Hepatic stellate cell (primary cell): Measurements from ENCODE around the gene COL4A4.

ENCODE experiments used
- DNase-seq: peaks from one replicate; pipeline ENCODE4 v3.0.0; 2011; ENCODE audit warnings: low spot score

The COL4A4 gene

GRCh38 chr2:227161947-227162346 is 2.1 kb downstream of the COL4A4 start:
- DNase-seq: no peak

GRCh38 chr2:227160164-227160563 is 3.8 kb downstream of the COL4A4 start:
- no peak for DNase-seq

GRCh38 chr2:227154986-227155774 is 8.8 kb downstream of the COL4A4 start:
- peak; percentile 9 for DNase-seq

GRCh38 chr2:227153758-227154486 is 10.1 kb downstream of the COL4A4 start:
- DNase-seq: no peak

- no peak for DNase-seq
Observed at GRCh38 chr2:227153307-227153706, 10.7 kb downstream of the COL4A4 start.

GRCh38 chr2:227152093-227152766 is 11.8 kb downstream of the COL4A4 start:
- no peak for DNase-seq

- DNase-seq: no peak
Observed at GRCh38 chr2:227150222-227150936, 13.6 kb downstream of the COL4A4 start.

- DNase-seq: no peak
Observed at GRCh38 chr2:227148106-227148505, 15.9 kb downstream of the COL4A4 start.

GRCh38 chr2:227147023-227147422 is 17.0 kb downstream of the COL4A4 start:
- no peak for DNase-seq

GRCh38 chr2:227146456-227146855 is 17.5 kb downstream of the COL4A4 start:
- no peak for DNase-seq

GRCh38 chr2:227143895-227144294 is 20.1 kb downstream of the COL4A4 start:
- no peak for DNase-seq

- DNase-seq: no peak
Observed at GRCh38 chr2:227141301-227141700, 22.7 kb downstream of the COL4A4 start.

GRCh38 chr2:227134591-227134990 is 29.4 kb downstream of the COL4A4 start:
- no peak for DNase-seq

- no peak for DNase-seq
Observed at GRCh38 chr2:227132986-227133385, 31.0 kb downstream of the COL4A4 start.

GRCh38 chr2:227130636-227131035 is 33.4 kb downstream of the COL4A4 start:
- DNase-seq: no peak

- DNase-seq: no peak
Observed at GRCh38 chr2:227127201-227127600, 36.8 kb downstream of the COL4A4 start.

GRCh38 chr2:227125506-227125905 is 38.5 kb downstream of the COL4A4 start:
- DNase-seq: no peak

- DNase-seq: no peak
Observed at GRCh38 chr2:227124811-227125210, 39.2 kb downstream of the COL4A4 start.

GRCh38 chr2:227123697-227124096 is 40.3 kb downstream of the COL4A4 start:
- no peak for DNase-seq

GRCh38 chr2:227118353-227118752 is 45.7 kb downstream of the COL4A4 start:
- DNase-seq: no peak

- DNase-seq: no peak
Observed at GRCh38 chr2:227117852-227118251, 46.2 kb downstream of the COL4A4 start.

GRCh38 chr2:227117027-227117426 is 47.0 kb downstream of the COL4A4 start:
- no peak for DNase-seq
